Progenitor cell of endocrine pancreas (in vitro differentiated cells): ENCODE data around the gene CLCN2. TPM values are rescaled to one million over a fixed set of nuclear protein-coding genes. Genes with fewer than 3 reads are reported as not detected.

ENCODE experiments used
- DNase-seq: peaks from one replicate; pipeline ENCODE4 v3.0.0; 2021; ENCODE audit warnings: low spot score; ENCODE audit not compliant: unreplicated experiment
- H3K27ac Mint-ChIP-seq: 2 replicates; pipeline ENCODE4 v1.8.0; 2021; ENCODE audit warnings: mild to moderate bottlenecking, moderate library complexity, mixed read lengths
- H3K27me3 Mint-ChIP-seq: 2 replicates; pipeline ENCODE4 v1.8.0; 2021; ENCODE audit warnings: mixed read lengths
- H3K36me3 Mint-ChIP-seq: 2 replicates; pipeline ENCODE4 v1.8.0; 2022; ENCODE audit warnings: mixed read lengths; ENCODE audit not compliant: insufficient read depth
- H3K4me1 Mint-ChIP-seq: 2 replicates; pipeline ENCODE4 v1.8.0; 2021; ENCODE audit warnings: low read depth, mixed read lengths
- H3K4me3 Mint-ChIP-seq: 2 replicates; pipeline ENCODE4 v1.8.0; 2021; ENCODE audit warnings: low read depth, mild to moderate bottlenecking, moderate library complexity, mixed read lengths
- H3K9me3 Mint-ChIP-seq: 2 replicates; pipeline ENCODE4 v1.8.0; 2021; ENCODE audit warnings: low read depth, mixed read lengths
- CTCF ChIP-seq: fragments of 200-600 bp; sonication (generic); IDR thresholded peaks from one replicate; pipeline ENCODE4 v1.5.0; 2021; ENCODE audit warnings: antibody characterized with exemption, mild to moderate bottlenecking; ENCODE audit not compliant: unreplicated experiment
- total RNA-seq: library from RNA; stranded (reverse); gene quantifications from 2 replicates; pipeline ENCODE4 v1.2.1, GENCODE V29; 2021

CLCN2 gene
- total RNA-seq, 1 donor from 2014 or later: 21.9 TPM

GRCh38 chr3:184388164-184388935 is 26.9 kb upstream of the CLCN2 start:
- Mint-ChIP-seq H3K27ac (peak overlapping the region; percentile 78), H3K4me3 (no peak overlapping the region), H3K9me3 (no peaks in the 10 kb centered on the region), H3K36me3 (no peaks in the 10 kb centered on the region), H3K4me1 (no peaks in the 10 kb centered on the region), H3K27me3 (peaks cover 20% of the 10 kb centered on the region)
- TF ChIP-seq CTCF: no peak
- no peak for DNase-seq

- H3K4me1 Mint-ChIP-seq: no peaks in the 10 kb centered on the region
- H3K9me3 Mint-ChIP-seq: no peaks in the 10 kb centered on the region
- no peak for TF ChIP-seq CTCF
- no peak for DNase-seq
- H3K27ac Mint-ChIP-seq: no peak overlapping the region
- no peak overlapping the region for H3K4me3 Mint-ChIP-seq
- peaks cover 31% of the 10 kb centered on the region for H3K27me3 Mint-ChIP-seq
- H3K36me3 Mint-ChIP-seq: no peaks in the 10 kb centered on the region
These were observed 25.8 kb upstream of the CLCN2 start for GRCh38 chr3:184387174-184387714.

- H3K4me3 Mint-ChIP-seq: no peak overlapping the region
- H3K9me3 Mint-ChIP-seq: no peaks in the 10 kb centered on the region
- H3K4me1 Mint-ChIP-seq: no peaks in the 10 kb centered on the region
- H3K27me3 Mint-ChIP-seq: peaks cover 36% of the 10 kb centered on the region
- H3K27ac Mint-ChIP-seq: no peak overlapping the region
- no peak for DNase-seq
- no peaks in the 10 kb centered on the region for H3K36me3 Mint-ChIP-seq
- no peak for TF ChIP-seq CTCF
These were observed 24.8 kb upstream of the CLCN2 start for GRCh38 chr3:184386047-184386806.

- Mint-ChIP-seq H3K27me3 (peaks cover 35% of the 10 kb centered on the region), H3K4me1 (peaks cover 1% of the 10 kb centered on the region), H3K4me3 (no peak overlapping the region), H3K27ac (no peak overlapping the region), H3K36me3 (no peaks in the 10 kb centered on the region), H3K9me3 (no peaks in the 10 kb centered on the region)
- no peak for TF ChIP-seq CTCF
- DNase-seq: no peak
These were observed 23.5 kb upstream of the CLCN2 start for GRCh38 chr3:184384856-184385422.

DNA sequence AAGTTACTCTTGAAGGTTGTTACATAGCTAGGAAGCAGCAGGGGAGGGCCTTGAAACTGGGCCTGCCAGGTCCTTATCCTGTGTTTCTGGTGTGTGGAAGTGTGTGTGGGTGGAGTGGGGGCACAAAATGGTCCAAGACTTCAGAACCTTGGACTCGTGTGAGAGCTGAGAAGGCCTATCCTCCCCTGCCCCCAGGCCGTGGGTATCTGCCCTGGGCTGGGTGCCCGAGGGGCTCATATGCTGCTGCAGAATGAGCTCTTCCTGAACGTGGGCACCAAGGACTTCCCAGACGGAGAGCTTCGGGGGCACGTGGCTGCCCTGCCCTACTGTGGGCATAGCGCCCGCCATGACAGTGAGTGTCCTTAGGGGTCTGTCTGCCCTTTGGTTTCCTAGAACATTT is 22.9 kb upstream of the CLCN2 start:
- Mint-ChIP-seq H3K4me1 (peaks cover 1% of the 10 kb centered on the region), H3K4me3 (no peak overlapping the region), H3K36me3 (no peaks in the 10 kb centered on the region), H3K27me3 (peaks cover 35% of the 10 kb centered on the region), H3K9me3 (no peaks in the 10 kb centered on the region), H3K27ac (no peak overlapping the region)
- no peak for DNase-seq
- TF ChIP-seq CTCF: no peak
